ENCODE results near the gene MAPK1. TPM values are rescaled to one million over a fixed set of nuclear protein-coding genes. Genes with fewer than 3 reads are reported as not detected.
"Not testable (repeated sequence)": the region's sequence is repeated elsewhere in the genome, so short reads cannot be mapped to it uniquely, and the experiment has no call there.

MAPK1 gene
- total RNA-seq, 2 experiments from 2014 or later = 39.6 to 79.8 TPM

DNA sequence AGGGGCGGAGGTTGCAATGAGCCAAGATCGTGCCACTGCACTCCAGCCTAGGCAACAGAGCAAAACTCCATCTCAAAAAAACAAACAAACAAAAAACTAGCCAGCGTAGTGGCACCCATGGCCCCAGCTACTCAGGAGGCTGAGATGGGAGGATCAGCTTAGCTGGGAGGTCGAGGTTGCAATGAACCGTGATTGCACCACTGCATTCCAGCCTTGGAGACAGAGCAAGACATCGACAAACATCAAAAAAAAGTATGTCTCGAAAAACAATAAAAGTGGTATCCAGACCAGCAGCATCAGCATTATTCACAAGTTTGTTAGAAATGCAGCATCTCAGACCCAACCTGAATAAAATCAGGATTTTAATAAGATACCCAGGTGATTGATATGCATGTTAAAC, 6.2 kb upstream of the MAPK1 start:
- H3K4me3 ChIP-seq (ENCODE audit: low read depth, low read length, poor library complexity, severe bottlenecking) = no peak overlapping the region
- H3K9me2 ChIP-seq (ENCODE audit: insufficient read depth, low read length) = no peaks in the 10 kb centered on the region
- ChIA-PET POLR2A (interaction anchor here (0.6 to 0.7 kb wide), 2 partner anchors 43 to 138 kb away, joined by 3 to 4 read pairs; no protein-coding TSS in a partner anchor), CTCF (ENCODE audit: unreplicated experiment) (no interaction called here)
- no peaks in the 10 kb centered on the region for H3K9me3 ChIP-seq (ENCODE audit: low read length)
- intact Hi-C loops (cut with micrococcal nuclease; ENCODE audit: unreplicated experiment) = no loop called here
- TF ChIP-seq EZH2phosphoT487 (IDR thresholded peaks at IDR 0.05; ENCODE audit: borderline replicate concordance, low read depth, low read length) = no peak
- TF ChIP-seq, protein P1, sequence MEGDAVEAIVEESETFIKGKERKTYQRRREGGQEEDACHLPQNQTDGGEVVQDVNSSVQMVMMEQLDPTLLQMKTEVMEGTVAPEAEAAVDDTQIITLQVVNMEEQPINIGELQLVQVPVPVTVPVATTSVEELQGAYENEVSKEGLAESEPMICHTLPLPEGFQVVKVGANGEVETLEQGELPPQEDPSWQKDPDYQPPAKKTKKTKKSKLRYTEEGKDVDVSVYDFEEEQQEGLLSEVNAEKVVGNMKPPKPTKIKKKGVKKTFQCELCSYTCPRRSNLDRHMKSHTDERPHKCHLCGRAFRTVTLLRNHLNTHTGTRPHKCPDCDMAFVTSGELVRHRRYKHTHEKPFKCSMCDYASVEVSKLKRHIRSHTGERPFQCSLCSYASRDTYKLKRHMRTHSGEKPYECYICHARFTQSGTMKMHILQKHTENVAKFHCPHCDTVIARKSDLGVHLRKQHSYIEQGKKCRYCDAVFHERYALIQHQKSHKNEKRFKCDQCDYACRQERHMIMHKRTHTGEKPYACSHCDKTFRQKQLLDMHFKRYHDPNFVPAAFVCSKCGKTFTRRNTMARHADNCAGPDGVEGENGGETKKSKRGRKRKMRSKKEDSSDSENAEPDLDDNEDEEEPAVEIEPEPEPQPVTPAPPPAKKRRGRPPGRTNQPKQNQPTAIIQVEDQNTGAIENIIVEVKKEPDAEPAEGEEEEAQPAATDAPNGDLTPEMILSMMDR (conservative IDR thresholded peaks at IDR 0.05; ENCODE audit: low read length) = no peak
- no peak overlapping the region for H3K4me2 ChIP-seq (ENCODE audit: low read length)
- H3K4me1 ChIP-seq (ENCODE audit: insufficient read depth, low read length, poor library complexity, severe bottlenecking) = peaks cover 4% of the 10 kb centered on the region
- no peak overlapping the region for H3K27ac ChIP-seq (ENCODE audit: low read depth, low read length, poor library complexity, severe bottlenecking)
- H3K79me2 ChIP-seq (ENCODE audit: insufficient read depth, low read depth, low read length) = no peaks in the 10 kb centered on the region
- no TSS peak for BruUV-seq (replicated peaks)
- no peak overlapping the region for H2AFZ ChIP-seq (ENCODE audit: low read length)
- DNase-seq (ENCODE audit: low spot score) = no peak
- H4K20me1 ChIP-seq (ENCODE audit: insufficient read depth, low read length) = no peaks in the 10 kb centered on the region
- no peaks in the 10 kb centered on the region for H3K36me3 ChIP-seq (ENCODE audit: insufficient read depth, low read length)

DNA sequence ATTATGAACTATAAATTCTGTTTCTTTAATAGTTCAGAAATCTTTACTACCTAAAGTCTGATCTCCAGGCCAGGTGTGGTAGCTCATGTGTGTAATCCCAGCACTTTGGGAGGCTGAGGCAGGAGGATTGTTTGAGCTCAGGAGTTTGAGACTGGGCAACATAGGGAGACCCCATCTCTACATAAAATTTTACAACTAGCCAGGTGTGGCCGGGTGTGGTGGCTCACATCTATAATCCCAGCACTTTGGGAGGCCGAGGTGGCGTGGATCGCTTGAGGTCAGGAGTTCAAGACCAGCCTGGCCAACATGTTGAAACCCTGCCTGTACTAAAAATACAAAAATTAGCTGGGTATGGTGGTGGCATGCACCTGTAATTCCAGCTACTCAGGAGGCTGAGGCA, 5.3 kb upstream of the MAPK1 start:
- CTCF ChIA-PET (ENCODE audit: unreplicated experiment); H3K36me3 ChIP-seq (ENCODE audit: insufficient read depth, low read length); intact Hi-C loops (cut with micrococcal nuclease; ENCODE audit: unreplicated experiment); H2AFZ ChIP-seq (ENCODE audit: low read length); H3K4me2 ChIP-seq (ENCODE audit: low read length); H3K9me2 ChIP-seq (ENCODE audit: insufficient read depth, low read length); DNase-seq (ENCODE audit: low spot score); H3K27ac ChIP-seq (ENCODE audit: low read depth, low read length, poor library complexity, severe bottlenecking); H3K9me3 ChIP-seq (ENCODE audit: low read length); BruUV-seq (replicated peaks); H3K4me3 ChIP-seq (ENCODE audit: low read depth, low read length, poor library complexity, severe bottlenecking); H3K79me2 ChIP-seq (ENCODE audit: insufficient read depth, low read depth, low read length); H4K20me1 ChIP-seq (ENCODE audit: insufficient read depth, low read length): not testable (repeated sequence)
- H3K4me1 ChIP-seq (ENCODE audit: insufficient read depth, low read length, poor library complexity, severe bottlenecking) = peaks cover 13% of the 10 kb centered on the region
- POLR2A ChIA-PET = interaction anchor here (0.6 kb wide), 1 partner anchor 44 kb away, joined by 4 read pairs; no protein-coding TSS in a partner anchor

DNA sequence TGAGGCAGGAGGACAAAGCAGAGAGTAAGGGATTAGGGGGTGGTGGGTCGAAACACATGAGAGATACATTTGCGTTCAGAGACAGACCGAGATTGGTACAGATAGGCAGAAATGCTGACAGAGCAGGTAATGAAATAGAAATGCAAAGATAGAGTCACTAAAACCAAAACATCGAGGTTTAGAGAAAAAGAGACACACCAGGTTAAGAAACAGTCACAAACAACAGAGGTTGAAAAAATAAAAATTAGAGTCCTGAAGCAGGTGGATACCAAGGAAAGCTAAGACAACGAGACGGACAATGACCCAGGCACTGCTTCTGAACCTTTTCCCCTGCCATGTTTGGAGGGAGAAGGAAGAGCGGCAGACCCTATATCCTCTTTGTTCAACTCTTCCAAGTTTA, 1.2 kb upstream of the MAPK1 start:
- no peaks in the 10 kb centered on the region for H3K9me3 ChIP-seq (ENCODE audit: low read length)
- DNase-seq (ENCODE audit: low spot score) = no peak
- POLR2A ChIA-PET = no interaction called here
- peaks cover 34% of the 10 kb centered on the region for H3K79me2 ChIP-seq (ENCODE audit: insufficient read depth, low read depth, low read length)
- peaks cover 28% of the 10 kb centered on the region for H4K20me1 ChIP-seq (ENCODE audit: insufficient read depth, low read length)
- no peak overlapping the region for H2AFZ ChIP-seq (ENCODE audit: low read length)
- H3K4me3 ChIP-seq (ENCODE audit: low read depth, low read length, poor library complexity, severe bottlenecking) = peak overlapping the region; percentile 99
- no peak for TF ChIP-seq EZH2phosphoT487 (IDR thresholded peaks at IDR 0.05; ENCODE audit: borderline replicate concordance, low read depth, low read length)
- TF ChIP-seq, protein P1 (conservative IDR thresholded peaks at IDR 0.05; ENCODE audit: low read length) = no peak
- intact Hi-C loops (cut with micrococcal nuclease; ENCODE audit: unreplicated experiment) = loop anchor here (5.0 kb wide), 2 partner anchors 86 to 946 kb away; no protein-coding TSS in a partner anchor
- CTCF ChIA-PET (ENCODE audit: unreplicated experiment) = no interaction called here
- H3K4me1 ChIP-seq (ENCODE audit: insufficient read depth, low read length, poor library complexity, severe bottlenecking) = peaks cover 30% of the 10 kb centered on the region
- no TSS peak for BruUV-seq (replicated peaks)
- H3K27ac ChIP-seq (ENCODE audit: low read depth, low read length, poor library complexity, severe bottlenecking) = no peak overlapping the region
- H3K9me2 ChIP-seq (ENCODE audit: insufficient read depth, low read length) = no peaks in the 10 kb centered on the region
- peak overlapping the region; percentile 84 for H3K4me2 ChIP-seq (ENCODE audit: low read length)
- peaks cover 5% of the 10 kb centered on the region; the same call in 1 of the 2 replicates for H3K36me3 ChIP-seq (ENCODE audit: insufficient read depth, low read length)
